SK-N-SH treated with all-trans-retinoic acid at 6 μM for 48 hours (cell line): ENCODE results near the gene MMAB.

Experiments used
- ATAC-seq: fragments of 200-7000 bp; cut with Tn5 transposase; 3 replicates; pipeline ENCODE4 v1.9.1; 2020; ENCODE audit warnings: mild to moderate bottlenecking, moderate library complexity
- ARNTL ChIP-seq: fragments of 450-650 bp; formaldehyde crosslinking; IDR thresholded peaks from 2 replicates; pipeline ENCODE4 v1.5.0; 2020; ENCODE audit warnings: low read depth, mild to moderate bottlenecking, moderate library complexity, borderline replicate concordance
- BACH2 ChIP-seq: fragments of 250-450 bp; sonication (Bioruptor Pico); IDR thresholded peaks from 2 replicates; pipeline ENCODE4 v1.9.0; 2021; ENCODE audit warnings: mild to moderate bottlenecking, borderline replicate concordance
- CREB5 ChIP-seq: fragments of 250-450 bp; sonication (Bioruptor Pico); IDR thresholded peaks from 2 replicates; pipeline ENCODE4 v1.5.1; 2020; ENCODE audit warnings: low read depth, mild to moderate bottlenecking, moderate library complexity
- CSDC2 ChIP-seq: fragments of 250-450 bp; sonication (Bioruptor Pico); IDR thresholded peaks from 2 replicates; pipeline ENCODE4 v1.5.0; 2020; ENCODE audit warnings: mild to moderate bottlenecking, moderate library complexity
- ESRRG ChIP-seq: fragments of 250-450 bp; sonication (Bioruptor Pico); IDR thresholded peaks from 2 replicates; pipeline ENCODE4 v1.6.1; 2021; ENCODE audit warnings: mild to moderate bottlenecking
- GLIS3 ChIP-seq: fragments of 250-450 bp; sonication (Bioruptor Pico); IDR thresholded peaks from 2 replicates; pipeline ENCODE4 v1.5.0; 2020; ENCODE audit warnings: mild to moderate bottlenecking, moderate library complexity
- ISL1 ChIP-seq: fragments of 250-450 bp; sonication (Bioruptor Pico); IDR thresholded peaks from 2 replicates; pipeline ENCODE4 v2.1.2; 2022; ENCODE audit warnings: mild to moderate bottlenecking, moderate library complexity
- OSR1 ChIP-seq: fragments of 250-450 bp; sonication (Bioruptor Pico); IDR thresholded peaks from 2 replicates; pipeline ENCODE4 v1.8.0; 2022; ENCODE audit warnings: moderate library complexity, mild to moderate bottlenecking, inconsistent platforms
- POU6F1 ChIP-seq: fragments of 250-450 bp; sonication (Bioruptor Pico); IDR thresholded peaks from 2 replicates; pipeline ENCODE4 v1.8.0; 2021; ENCODE audit warnings: low read depth, mild to moderate bottlenecking, moderate library complexity, borderline replicate concordance
- PPARA ChIP-seq: fragments of 250-450 bp; sonication (Bioruptor Pico); IDR thresholded peaks from 2 replicates; pipeline ENCODE4 v1.5.0; 2020; ENCODE audit warnings: mild to moderate bottlenecking, borderline replicate concordance
- SNAI2 ChIP-seq: fragments of 250-450 bp; sonication (Bioruptor Pico); IDR thresholded peaks from 2 replicates; pipeline ENCODE4 v1.5.0; 2020; ENCODE audit warnings: mild to moderate bottlenecking, moderate library complexity
- TOX ChIP-seq: fragments of 250-450 bp; sonication (Bioruptor Pico); IDR thresholded peaks from 2 replicates; pipeline ENCODE4 v1.8.0; 2021; ENCODE audit warnings: mild to moderate bottlenecking, moderate library complexity, borderline replicate concordance
- TSHZ2 ChIP-seq: fragments of 250-450 bp; sonication (Bioruptor Pico); IDR thresholded peaks from 2 replicates; pipeline ENCODE4 v1.5.0; 2020; ENCODE audit warnings: mild to moderate bottlenecking, moderate library complexity
- ZC3H10 ChIP-seq: fragments of 250-450 bp; sonication (Bioruptor Pico); IDR thresholded peaks from 2 replicates; pipeline ENCODE4 v1.5.1; 2021; ENCODE audit warnings: mild to moderate bottlenecking, moderate library complexity
- ZFP30 ChIP-seq: fragments of 450-650 bp; formaldehyde crosslinking; IDR thresholded peaks from 2 replicates; pipeline ENCODE4 v1.5.0; 2022; ENCODE audit warnings: mild to moderate bottlenecking, moderate library complexity
- ZNF565 ChIP-seq: fragments of 450-650 bp; formaldehyde crosslinking; conservative IDR thresholded peaks from 2 replicates; pipeline ENCODE4 v1.5.0; 2020; ENCODE audit warnings: low read depth, mild to moderate bottlenecking, moderate library complexity
- ZNF70 ChIP-seq: fragments of 450-650 bp; formaldehyde crosslinking; IDR thresholded peaks from 2 replicates; pipeline ENCODE4 v1.5.0; 2020; ENCODE audit warnings: mild to moderate bottlenecking, moderate library complexity
- ZNF8 ChIP-seq: fragments of 450-650 bp; formaldehyde crosslinking; IDR thresholded peaks from 2 replicates; pipeline ENCODE4 v1.5.0; 2020; ENCODE audit warnings: mild to moderate bottlenecking, moderate library complexity
- TF ChIP-seq, protein P1 (sequence below): fragments of 250-450 bp; sonication (Bioruptor Pico); IDR thresholded peaks from 2 replicates; pipeline ENCODE4 v1.8.0; 2020; ENCODE audit warnings: mild to moderate bottlenecking, moderate library complexity, borderline replicate concordance
- TF ChIP-seq, protein P2 (sequence below): fragments of 250-450 bp; sonication (Bioruptor Pico); IDR thresholded peaks from 2 replicates; pipeline ENCODE4 v1.5.1; 2021; ENCODE audit warnings: mild to moderate bottlenecking, moderate library complexity

Gene MMAB

GRCh38 chr12:109557200-109557599 lies 16.1 kb downstream of the MMAB start:
- no peak for ATAC-seq
- TF ChIP-seq, protein P1, sequence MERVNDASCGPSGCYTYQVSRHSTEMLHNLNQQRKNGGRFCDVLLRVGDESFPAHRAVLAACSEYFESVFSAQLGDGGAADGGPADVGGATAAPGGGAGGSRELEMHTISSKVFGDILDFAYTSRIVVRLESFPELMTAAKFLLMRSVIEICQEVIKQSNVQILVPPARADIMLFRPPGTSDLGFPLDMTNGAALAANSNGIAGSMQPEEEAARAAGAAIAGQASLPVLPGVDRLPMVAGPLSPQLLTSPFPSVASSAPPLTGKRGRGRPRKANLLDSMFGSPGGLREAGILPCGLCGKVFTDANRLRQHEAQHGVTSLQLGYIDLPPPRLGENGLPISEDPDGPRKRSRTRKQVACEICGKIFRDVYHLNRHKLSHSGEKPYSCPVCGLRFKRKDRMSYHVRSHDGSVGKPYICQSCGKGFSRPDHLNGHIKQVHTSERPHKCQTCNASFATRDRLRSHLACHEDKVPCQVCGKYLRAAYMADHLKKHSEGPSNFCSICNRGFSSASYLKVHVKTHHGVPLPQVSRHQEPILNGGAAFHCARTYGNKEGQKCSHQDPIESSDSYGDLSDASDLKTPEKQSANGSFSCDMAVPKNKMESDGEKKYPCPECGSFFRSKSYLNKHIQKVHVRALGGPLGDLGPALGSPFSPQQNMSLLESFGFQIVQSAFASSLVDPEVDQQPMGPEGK = no peak
- no peak for TF ChIP-seq CSDC2 (CRISPR knock-in tag)
- no peak for TF ChIP-seq GLIS3 (CRISPR knock-in tag)
- TF ChIP-seq ZFP30 (CRISPR knock-in tag) = no peak
- no peak for TF ChIP-seq ARNTL (CRISPR knock-in tag)

DNA sequence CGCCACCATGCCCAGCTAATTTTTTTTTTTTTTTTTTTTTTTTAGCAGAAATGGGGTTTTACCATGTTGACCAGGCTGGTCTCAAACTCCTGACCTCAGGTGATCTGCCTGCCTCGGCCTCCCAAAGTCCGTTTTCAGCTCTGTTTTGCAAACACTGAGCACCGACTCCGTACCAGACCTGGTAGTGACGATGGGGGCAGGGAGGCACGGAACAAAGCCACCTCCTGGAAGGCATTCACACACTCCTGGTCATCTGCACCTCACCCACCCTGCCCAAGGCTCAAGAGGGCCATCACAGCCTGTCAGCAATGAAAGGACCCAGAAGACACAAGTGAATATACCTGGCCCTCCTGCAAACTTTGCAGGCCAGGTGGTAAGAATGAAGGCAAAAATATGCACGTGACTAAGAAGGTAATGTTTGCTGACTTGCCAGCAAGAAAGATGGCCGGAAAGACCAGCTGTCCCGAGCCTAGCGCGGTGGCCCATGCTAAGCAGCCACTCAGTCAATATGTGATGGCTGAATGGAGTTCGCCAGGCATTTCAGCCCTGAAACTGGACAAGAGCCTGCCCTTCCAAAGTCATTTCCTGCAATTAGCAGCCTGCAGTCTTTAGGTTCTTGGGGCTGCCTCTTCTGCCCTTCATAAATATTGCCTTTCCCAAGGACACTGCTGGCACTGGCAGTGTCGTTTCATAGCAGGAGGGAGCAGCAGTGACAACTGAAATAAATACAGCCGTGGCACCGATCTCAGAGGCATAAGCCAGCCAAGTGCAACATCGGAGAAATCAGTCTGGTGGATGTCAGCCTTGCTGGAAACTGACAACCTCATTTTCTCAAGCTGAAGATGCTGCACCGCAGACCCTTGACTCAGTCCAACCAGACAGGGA lies 17.6 kb downstream of the MMAB start:
- TF ChIP-seq BACH2 (CRISPR knock-in tag) = no peak
- TF ChIP-seq ZNF565 = no peak
- no peak for TF ChIP-seq TSHZ2
- no peak for TF ChIP-seq ZC3H10
- TF ChIP-seq ISL1 (CRISPR knock-in tag) = no peak
- TF ChIP-seq, protein P2, sequence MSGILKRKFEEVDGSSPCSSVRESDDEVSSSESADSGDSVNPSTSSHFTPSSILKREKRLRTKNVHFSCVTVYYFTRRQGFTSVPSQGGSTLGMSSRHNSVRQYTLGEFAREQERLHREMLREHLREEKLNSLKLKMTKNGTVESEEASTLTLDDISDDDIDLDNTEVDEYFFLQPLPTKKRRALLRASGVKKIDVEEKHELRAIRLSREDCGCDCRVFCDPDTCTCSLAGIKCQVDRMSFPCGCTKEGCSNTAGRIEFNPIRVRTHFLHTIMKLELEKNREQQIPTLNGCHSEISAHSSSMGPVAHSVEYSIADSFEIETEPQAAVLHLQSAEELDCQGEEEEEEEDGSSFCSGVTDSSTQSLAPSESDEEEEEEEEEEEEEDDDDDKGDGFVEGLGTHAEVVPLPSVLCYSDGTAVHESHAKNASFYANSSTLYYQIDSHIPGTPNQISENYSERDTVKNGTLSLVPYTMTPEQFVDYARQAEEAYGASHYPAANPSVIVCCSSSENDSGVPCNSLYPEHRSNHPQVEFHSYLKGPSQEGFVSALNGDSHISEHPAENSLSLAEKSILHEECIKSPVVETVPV (CRISPR knock-in tag) = no peak
- TF ChIP-seq ARNTL (CRISPR knock-in tag) = no peak
- no peak for TF ChIP-seq CREB5 (CRISPR knock-in tag)
- no peak for TF ChIP-seq CSDC2 (CRISPR knock-in tag)
- TF ChIP-seq ESRRG (CRISPR knock-in tag) = no peak
- no peak for TF ChIP-seq SNAI2 (CRISPR knock-in tag)
- TF ChIP-seq TOX (CRISPR knock-in tag) = no peak
- TF ChIP-seq OSR1 (CRISPR knock-in tag) = no peak
- TF ChIP-seq, all 23 proteins: peak for 0
- no peak for ATAC-seq

DNA sequence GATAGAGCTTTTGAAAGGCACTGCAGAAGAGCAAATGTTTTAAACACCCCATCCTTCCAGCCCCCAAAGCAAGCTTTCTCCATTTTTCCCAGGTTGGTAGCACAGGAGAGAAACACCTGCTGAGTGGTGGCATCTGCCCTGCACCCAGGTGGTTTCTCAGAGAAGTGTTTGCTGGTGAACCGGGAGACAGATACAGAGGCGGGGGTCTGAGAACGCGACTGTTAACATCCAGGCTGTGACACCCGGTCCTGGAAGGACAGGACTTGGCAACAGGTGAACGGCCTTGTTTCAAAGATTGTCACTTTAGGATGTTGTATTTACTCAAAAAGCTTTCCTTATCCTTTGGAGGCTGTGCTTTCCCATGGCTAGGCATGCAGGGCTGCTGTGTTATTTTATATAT lies 18.5 kb downstream of the MMAB start:
- ATAC-seq = no peak
- no peak for TF ChIP-seq ZFP30 (CRISPR knock-in tag)
- no peak for TF ChIP-seq ZC3H10

GRCh38 chr12:109553906-109554500 lies 19.3 kb downstream of the MMAB start:
- TF ChIP-seq SNAI2 (CRISPR knock-in tag) (no peak), ZNF8 (no peak), GLIS3 (CRISPR knock-in tag) (no peak), TOX (CRISPR knock-in tag) (no peak), ARNTL (CRISPR knock-in tag) (no peak), ZNF565 (no peak), PPARA (CRISPR knock-in tag) (no peak), POU6F1 (no peak), CSDC2 (CRISPR knock-in tag) (no peak), ZNF70 (no peak), ZFP30 (CRISPR knock-in tag) (no peak)
- TF ChIP-seq, protein P2 (CRISPR knock-in tag) = no peak
- TF ChIP-seq, protein P1 = no peak
- no peak for ATAC-seq
